ENCODE results near the gene ALDH1L1. TPM values are rescaled to one million over a fixed set of nuclear protein-coding genes. Genes with fewer than 3 reads are reported as not detected.

ALDH1L1 gene
- total RNA-seq, 1 experiment from 2014 or later = 1.2 TPM

GRCh38 chr3:126118591-126118990 lies 61.8 kb downstream of the ALDH1L1 start (continued):
- TF ChIP-seq ATF3 (CRISPR knock-in tag; conservative IDR thresholded peaks at IDR 0.05) = no peak
- no peak for TF ChIP-seq ZNF219 (CRISPR knock-in tag; IDR thresholded peaks at IDR 0.05; ENCODE audit: borderline replicate concordance)
- TF ChIP-seq FOXP1 (CRISPR knock-in tag; IDR thresholded peaks at IDR 0.05; ENCODE audit: borderline replicate concordance) = no peak

- ChIA-PET CTCF (interaction anchor here (0.8 to 1.2 kb wide), 2 partner anchors 14 to 16 kb away, joined by 3 to 5 read pairs; no protein-coding TSS in a partner anchor), POLR2A (no interaction called here)
- Mint-ChIP-seq H3K4me3 (no peak overlapping the region), H3K27me3 (ENCODE audit: low read depth) (no peaks in the 10 kb centered on the region; the same call in 1 of the 2 replicates), H3K27ac (no peak overlapping the region), H3K9me3 (peaks cover 11% of the 10 kb centered on the region), H3K4me1 (no peaks in the 10 kb centered on the region), H3K36me3 (no peaks in the 10 kb centered on the region)
- ATAC-seq (no peak), DNase-seq (ENCODE audit: low spot score) (no peak)
- TF ChIP-seq FOXP4 (CRISPR knock-in tag; IDR thresholded peaks at IDR 0.05) (no peak), ZNF121 (CRISPR knock-in tag; IDR thresholded peaks at IDR 0.05) (peak; percentile 67; the same call in 1 of the 2 replicates)
Observed at GRCh38 chr3:126117786-126118185, 62.6 kb downstream of the ALDH1L1 start.

- Mint-ChIP-seq H3K27me3 (ENCODE audit: low read depth) (no peaks in the 10 kb centered on the region; the same call in 1 of the 2 replicates), H3K9me3 (peaks cover 11% of the 10 kb centered on the region), H3K27ac (no peak overlapping the region), H3K36me3 (no peaks in the 10 kb centered on the region), H3K4me3 (no peak overlapping the region), H3K4me1 (no peaks in the 10 kb centered on the region)
- CTCF ChIA-PET = interaction anchor here (0.8 to 1.2 kb wide), 3 partner anchors 14 to 16 kb away, joined by 3 to 5 read pairs (median 3); no protein-coding TSS in a partner anchor
- POLR2A ChIA-PET = no interaction called here
- DNase-seq (ENCODE audit: low spot score) = no peak
- ATAC-seq = no peak
- TF ChIP-seq NR2C2 (CRISPR knock-in tag; IDR thresholded peaks at IDR 0.05) (no peak), PRDM15 (CRISPR knock-in tag; IDR thresholded peaks at IDR 0.05) (no peak), TEAD1 (CRISPR knock-in tag; IDR thresholded peaks at IDR 0.05) (no peak), GTF2I (CRISPR knock-in tag; conservative IDR thresholded peaks at IDR 0.05) (no peak), JAZF1 (CRISPR knock-in tag; IDR thresholded peaks at IDR 0.05) (no peak), FOXP4 (CRISPR knock-in tag; IDR thresholded peaks at IDR 0.05) (no peak), STAT6 (CRISPR knock-in tag; conservative IDR thresholded peaks at IDR 0.05; ENCODE audit: low read depth) (no peak), TCF7 (CRISPR knock-in tag; IDR thresholded peaks at IDR 0.05; ENCODE audit: low read depth) (no peak), CBFB (CRISPR knock-in tag; IDR thresholded peaks at IDR 0.05; ENCODE audit: low read depth) (no peak), ATF6 (CRISPR knock-in tag; IDR thresholded peaks at IDR 0.05) (no peak), CTCF (IDR thresholded peaks at IDR 0.05) (no peak), EMX1 (CRISPR knock-in tag; IDR thresholded peaks at IDR 0.05) (no peak), E2F5 (CRISPR knock-in tag; IDR thresholded peaks at IDR 0.05) (no peak)
Observed at GRCh38 chr3:126117212-126117611, 63.2 kb downstream of the ALDH1L1 start.
